Measurements from ENCODE around the gene MGA.

DNA sequence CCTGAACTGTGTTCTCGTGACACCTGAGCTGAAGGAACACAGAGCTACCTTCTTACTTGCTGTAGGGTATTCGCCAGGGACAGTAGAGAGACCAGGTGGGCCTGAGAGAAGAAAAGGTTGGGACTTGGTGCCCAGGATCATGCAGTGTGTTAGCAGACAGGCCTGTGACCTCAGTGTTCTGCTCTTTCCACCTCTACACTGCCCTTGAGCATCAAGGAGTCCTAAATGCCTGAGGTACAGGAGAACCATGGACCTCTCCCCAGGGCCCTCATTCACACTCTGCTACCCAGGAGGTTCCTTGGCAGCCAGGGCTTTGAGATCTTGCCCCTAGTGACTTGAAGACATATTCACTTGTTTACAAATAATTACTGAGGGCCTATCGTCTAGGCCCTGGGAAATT, 145.5 kb downstream of the MGA start:
- TF ChIP-seq, protein P1, sequence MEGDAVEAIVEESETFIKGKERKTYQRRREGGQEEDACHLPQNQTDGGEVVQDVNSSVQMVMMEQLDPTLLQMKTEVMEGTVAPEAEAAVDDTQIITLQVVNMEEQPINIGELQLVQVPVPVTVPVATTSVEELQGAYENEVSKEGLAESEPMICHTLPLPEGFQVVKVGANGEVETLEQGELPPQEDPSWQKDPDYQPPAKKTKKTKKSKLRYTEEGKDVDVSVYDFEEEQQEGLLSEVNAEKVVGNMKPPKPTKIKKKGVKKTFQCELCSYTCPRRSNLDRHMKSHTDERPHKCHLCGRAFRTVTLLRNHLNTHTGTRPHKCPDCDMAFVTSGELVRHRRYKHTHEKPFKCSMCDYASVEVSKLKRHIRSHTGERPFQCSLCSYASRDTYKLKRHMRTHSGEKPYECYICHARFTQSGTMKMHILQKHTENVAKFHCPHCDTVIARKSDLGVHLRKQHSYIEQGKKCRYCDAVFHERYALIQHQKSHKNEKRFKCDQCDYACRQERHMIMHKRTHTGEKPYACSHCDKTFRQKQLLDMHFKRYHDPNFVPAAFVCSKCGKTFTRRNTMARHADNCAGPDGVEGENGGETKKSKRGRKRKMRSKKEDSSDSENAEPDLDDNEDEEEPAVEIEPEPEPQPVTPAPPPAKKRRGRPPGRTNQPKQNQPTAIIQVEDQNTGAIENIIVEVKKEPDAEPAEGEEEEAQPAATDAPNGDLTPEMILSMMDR (IDR thresholded peaks at IDR 0.05; ENCODE audit: low read depth, low read length, poor library complexity, severe bottlenecking): no peak
- TF ChIP-seq EZH2phosphoT487 (IDR thresholded peaks at IDR 0.05; ENCODE audit: borderline replicate concordance, low read length): no peak

All from DOHH2 (cell line).